ENCODE results near the gene ABHD13.
A peak's percentile ranks its signal among the peaks of the same experiment; 100 is the strongest.
"Not testable (repeated sequence)": the region's sequence is repeated elsewhere in the genome, so short reads cannot be mapped to it uniquely, and the experiment has no call there.

The ABHD13 gene

DNA sequence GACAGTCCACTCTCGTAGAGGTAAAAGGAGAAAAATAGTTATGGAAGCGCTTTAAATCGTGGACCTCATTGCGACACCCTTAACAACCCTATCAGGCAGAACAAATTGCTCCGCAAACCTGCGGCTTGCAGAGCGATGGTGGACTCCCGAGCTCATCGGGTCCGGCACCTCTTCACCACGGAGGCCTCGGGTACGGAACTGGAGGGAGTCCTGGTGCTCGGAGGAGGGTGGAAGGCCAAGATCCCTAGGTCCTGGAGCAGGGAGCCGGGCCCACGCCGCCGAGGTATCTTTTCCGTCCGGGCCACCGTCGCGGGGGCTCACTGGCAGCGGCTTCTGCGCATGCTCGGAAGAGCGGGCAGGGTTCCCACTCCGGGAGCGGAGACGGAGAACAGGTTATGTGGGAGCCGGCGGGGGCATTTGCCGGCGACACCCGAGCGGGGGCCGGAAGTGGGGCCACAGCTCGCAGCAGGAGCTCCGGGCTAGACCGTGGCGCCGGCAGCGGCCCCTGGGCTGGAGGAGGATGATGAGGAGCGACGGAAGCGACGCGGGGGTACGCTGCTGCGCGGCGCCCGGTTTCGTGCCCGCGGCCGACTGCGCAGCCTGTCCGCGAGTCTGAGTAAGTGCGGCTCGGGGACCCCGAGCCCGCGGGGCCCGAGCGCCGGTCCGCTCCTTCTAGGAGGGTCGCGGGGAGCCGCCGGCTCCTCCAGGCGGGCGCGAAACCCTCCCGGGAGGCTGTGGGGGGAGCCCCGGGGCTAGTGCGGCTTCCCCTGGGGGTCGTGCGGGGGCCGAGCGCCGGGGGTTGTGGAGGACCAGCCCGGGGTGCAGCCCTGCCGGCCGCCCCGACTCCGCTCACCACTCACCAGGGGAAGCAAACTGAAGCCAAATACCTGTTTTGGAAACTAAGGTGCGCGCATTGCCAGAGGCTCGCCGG, at the start of gene ABHD13:
Gene ABHD13, plus strand, starts transcription at position 349 of the 931 bp plus-strand sequence. CDS start 10,827 bp downstream, outside the sequence.
- peak; percentile 87 for DNase-seq

GRCh38 chr13:108168929-108169328, 49.3 kb upstream of the ABHD13 start:
- DNase-seq = no peak

GRCh38 chr13:108176685-108177274, 41.4 kb upstream of the ABHD13 start:
- no peak for DNase-seq

DNA sequence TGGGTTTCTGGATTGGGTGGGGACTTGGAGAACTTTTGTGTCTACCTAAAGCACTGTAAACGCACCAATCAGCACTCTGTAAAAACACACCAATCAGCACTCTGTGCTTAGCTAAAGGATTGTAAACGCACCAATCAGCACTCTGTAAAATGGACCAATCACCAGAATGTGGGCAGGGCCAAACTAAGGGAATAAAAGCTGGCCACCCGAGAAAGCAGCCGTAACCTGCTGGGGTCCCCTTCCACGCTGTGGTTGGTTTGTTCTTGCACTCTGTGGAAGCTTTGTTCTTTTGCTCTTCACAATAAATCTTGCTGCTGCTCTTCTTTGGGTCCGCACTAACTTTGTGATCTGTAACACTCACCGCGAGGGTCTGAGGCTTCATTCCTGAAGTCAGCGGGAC, 40.1 kb upstream of the ABHD13 start:
- DNase-seq = no peak

DNA sequence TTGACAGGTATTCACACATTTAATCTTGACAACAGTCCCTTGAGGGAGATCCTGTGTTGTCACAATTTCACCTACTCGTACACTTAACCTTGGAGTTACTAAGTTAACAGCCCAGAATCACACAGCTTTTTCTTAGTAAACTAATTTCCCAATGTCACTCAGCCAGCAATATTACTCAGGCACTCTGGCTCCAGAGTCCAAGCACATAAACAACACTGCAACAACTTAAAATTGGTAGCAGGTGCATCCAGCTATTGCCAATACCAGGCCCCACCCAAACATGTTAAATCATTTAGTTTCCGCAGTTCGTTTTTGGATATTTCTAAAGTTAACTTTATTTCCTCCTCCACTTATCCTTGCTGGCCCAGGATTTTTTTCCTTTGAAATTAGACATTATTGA, 35.5 kb upstream of the ABHD13 start:
- no peak for DNase-seq

DNA sequence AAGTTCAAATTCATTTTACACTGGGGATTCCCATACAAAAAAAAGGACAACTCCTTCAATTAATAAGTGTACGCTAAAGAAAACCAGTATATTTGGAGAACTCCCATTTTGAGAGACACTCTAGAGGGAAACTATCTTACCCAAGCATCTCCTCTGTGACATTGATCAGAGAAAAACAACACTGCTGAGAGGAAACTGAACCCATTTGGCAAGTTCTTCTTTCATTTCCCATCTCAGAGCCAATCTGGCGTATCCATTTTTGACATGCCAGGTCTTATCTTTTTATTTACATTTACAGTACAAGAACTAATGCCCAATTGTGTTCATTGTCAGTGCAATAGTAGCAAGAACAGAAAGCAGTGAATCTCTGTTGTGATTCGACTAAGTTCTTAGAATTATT, 33.0 kb upstream of the ABHD13 start:
- DNase-seq = no peak

- DNase-seq = no peak
These were observed 29.9 kb upstream of the ABHD13 start for GRCh38 chr13:108188260-108188659.

- no peak for DNase-seq
These were observed 27.3 kb upstream of the ABHD13 start for GRCh38 chr13:108190897-108191296.

- DNase-seq = no peak
These were observed 24.4 kb upstream of the ABHD13 start for GRCh38 chr13:108193806-108194205.

- DNase-seq = no peak
These were observed 23.7 kb upstream of the ABHD13 start for GRCh38 chr13:108194435-108194936.

- no peak for DNase-seq
These were observed 23.0 kb upstream of the ABHD13 start for GRCh38 chr13:108195146-108195545.

- DNase-seq = no peak
These were observed 22.3 kb upstream of the ABHD13 start for GRCh38 chr13:108195861-108196260.

DNA sequence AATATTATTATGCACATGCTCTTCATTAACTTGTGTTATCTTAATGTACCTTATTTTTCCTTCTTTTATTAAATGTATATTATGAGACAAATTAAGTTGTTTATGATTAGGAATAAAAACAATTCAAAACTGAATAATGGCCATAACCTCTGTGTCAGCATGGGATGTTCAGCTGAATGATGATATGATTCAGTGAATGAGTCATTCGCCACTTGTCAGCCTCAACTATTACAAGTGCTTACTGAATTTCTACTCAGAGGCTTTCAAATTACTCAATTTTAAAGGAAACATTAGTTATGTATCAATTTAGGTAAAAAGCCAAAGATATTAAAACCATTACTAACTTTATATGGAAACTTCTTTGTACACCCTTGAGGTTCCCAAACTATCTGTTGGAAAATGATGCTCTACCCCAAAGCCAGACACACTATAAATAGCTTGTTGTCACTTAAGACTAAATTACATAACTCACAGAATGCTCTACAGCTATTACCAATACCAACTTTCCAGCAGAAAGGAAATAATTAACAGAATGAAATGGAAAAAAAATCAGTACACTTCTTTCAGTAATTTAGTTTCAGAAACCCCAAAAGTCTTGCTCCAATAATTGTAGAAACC, 17.3 kb upstream of the ABHD13 start:
- DNase-seq = no peak

DNA sequence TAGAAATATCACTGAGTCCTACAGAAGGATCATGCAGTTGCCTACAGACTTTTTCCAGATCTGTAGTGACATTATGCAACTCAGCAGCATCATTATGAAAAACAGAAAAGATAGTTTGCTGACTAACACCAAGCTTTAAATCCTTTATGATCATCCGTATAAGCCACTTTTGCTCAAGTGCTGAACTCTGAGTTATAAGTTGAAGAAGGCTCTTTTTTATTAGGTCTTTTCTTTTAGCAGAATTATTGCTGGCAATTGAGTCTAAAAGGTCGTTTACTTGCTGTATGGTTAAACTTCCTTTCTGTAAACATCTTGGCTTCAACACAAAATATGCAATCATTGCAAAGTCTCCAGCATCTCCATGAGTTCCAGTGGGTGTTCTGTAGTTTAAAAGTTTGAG, 7.6 kb upstream of the ABHD13 start:
- no peak for DNase-seq

GRCh38 chr13:108212886-108213285, 5.3 kb upstream of the ABHD13 start:
- DNase-seq = no peak

- peak; percentile 26 for DNase-seq
These were observed 4.2 kb upstream of the ABHD13 start for GRCh38 chr13:108213946-108214345.

GRCh38 chr13:108214441-108215271, 3.5 kb upstream of the ABHD13 start:
- peak; percentile 43 for DNase-seq

- peak; percentile 87 for DNase-seq
These were observed 2.8 kb upstream of the ABHD13 start, which contains the start of gene LIG4 for GRCh38 chr13:108215436-108215835. Gene LIG4 (minus strand): TSS chr13:108215536. CDS start chr13:108211268, 4,268 bp downstream.

DNA sequence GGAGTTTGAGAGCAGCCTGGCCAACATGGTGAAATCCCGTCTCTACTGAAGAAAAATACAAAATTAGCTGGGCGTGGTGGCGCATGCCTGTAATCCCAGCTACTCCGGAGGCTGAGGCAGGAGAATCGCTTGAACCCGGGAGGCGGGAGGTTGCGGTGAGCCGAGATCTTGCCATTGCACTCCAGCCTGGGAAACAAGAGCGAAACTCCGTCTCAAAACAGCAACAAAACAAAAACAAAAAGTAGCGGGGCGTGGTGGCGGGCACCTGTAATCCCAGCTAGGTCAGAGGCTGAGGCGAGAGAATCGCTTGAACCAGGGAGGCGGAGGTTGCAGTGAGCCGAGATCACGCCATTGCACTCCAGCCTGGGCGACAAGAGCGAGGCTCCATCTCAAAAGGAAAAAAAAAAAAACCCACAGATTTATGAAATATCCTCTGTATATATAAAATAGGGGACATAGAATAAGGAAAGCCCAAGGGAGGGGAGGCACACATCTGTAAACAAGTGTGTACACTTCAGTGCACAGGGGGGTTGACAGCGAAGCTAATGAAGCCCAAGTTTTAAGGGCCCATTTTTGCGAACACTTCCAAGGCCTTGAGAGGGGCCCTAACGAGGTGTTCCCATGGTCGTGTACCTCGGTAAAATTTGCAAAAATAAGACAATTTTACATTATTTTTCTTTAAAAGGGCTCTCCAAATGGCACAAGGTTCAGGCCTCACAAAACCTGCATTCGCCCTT, 717 bp upstream of the ABHD13 start:
- not testable (repeated sequence) for DNase-seq

DNA sequence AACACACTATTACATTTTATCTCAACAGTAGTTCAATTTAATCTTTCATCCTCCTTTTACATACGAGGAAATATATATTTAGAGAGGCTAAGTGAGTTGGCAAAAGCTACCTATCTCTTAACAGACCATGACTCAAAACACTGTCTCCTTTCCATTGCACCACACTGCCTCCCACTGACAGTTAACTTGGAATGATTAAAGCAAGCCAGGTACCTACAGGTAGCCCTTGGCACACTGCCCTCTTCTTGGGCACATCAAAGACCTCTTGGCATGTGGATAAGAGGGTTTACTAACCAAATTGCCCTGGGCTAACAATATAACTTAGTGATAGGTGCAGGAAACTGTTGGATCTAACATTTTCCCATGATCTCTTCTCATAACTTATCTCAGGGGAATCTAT, 1.8 kb downstream of the ABHD13 start:
- DNase-seq = peak; percentile 58

GRCh38 chr13:108223687-108224503, 5.7 kb downstream of the ABHD13 start:
- no peak for DNase-seq
